Panc1 (cell line): ENCODE measurements around the gene YPEL1.

Experiments used
- TCF7L2 ChIP-seq: IDR thresholded peaks from 2 replicates; pipeline ENCODE4 v1.6.1; 2011; ENCODE audit warnings: mild to moderate bottlenecking, low read depth, low read length, inconsistent platforms
- TF ChIP-seq, protein P1 (sequence below): fragments of 450-650 bp; IDR thresholded peaks from 2 replicates; pipeline ENCODE4 v1.5.1; 2017; ENCODE audit warnings: mild to moderate bottlenecking
- TF ChIP-seq, protein P2 (sequence below), 2 experiments: IDR thresholded peaks; 2 replicates each; pipeline ENCODE4 v1.6.1; 2011 to 2012; ENCODE audit warnings: low read depth in 2 of 2, control low read depth in 1 of 2, low read length in 1 of 2, mild to moderate bottlenecking in 1 of 2, moderate library complexity in 1 of 2; ENCODE audit not compliant: insufficient read depth in 1 of 2

DNA sequence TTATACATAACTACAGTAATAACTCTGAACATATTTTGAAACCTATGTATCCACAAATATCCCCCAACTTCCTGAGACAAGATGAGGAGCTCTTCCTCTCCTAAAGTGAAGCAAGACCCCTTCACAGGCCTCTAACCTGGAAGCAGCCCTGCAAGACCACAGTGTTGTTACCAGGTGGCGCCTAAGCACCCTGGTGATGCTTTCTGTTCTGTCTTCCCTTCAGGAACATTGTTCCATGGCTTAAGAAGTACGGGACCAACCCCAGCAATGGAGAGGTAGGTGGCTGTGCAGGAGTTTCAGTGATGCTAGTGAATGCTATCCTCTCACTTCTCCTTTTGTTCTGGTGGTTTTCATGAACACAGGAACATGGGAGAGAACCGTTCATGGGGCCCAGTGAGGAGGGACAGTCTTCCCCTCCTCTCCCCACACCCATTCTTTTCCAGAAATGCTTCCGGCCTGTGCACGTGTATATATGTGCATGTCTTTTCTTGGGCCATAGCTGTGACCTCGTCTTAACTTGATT lies 63.4 kb downstream of the YPEL1 start:
- TF ChIP-seq, protein P1, sequence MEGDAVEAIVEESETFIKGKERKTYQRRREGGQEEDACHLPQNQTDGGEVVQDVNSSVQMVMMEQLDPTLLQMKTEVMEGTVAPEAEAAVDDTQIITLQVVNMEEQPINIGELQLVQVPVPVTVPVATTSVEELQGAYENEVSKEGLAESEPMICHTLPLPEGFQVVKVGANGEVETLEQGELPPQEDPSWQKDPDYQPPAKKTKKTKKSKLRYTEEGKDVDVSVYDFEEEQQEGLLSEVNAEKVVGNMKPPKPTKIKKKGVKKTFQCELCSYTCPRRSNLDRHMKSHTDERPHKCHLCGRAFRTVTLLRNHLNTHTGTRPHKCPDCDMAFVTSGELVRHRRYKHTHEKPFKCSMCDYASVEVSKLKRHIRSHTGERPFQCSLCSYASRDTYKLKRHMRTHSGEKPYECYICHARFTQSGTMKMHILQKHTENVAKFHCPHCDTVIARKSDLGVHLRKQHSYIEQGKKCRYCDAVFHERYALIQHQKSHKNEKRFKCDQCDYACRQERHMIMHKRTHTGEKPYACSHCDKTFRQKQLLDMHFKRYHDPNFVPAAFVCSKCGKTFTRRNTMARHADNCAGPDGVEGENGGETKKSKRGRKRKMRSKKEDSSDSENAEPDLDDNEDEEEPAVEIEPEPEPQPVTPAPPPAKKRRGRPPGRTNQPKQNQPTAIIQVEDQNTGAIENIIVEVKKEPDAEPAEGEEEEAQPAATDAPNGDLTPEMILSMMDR: no peak
- TF ChIP-seq, protein P2, sequence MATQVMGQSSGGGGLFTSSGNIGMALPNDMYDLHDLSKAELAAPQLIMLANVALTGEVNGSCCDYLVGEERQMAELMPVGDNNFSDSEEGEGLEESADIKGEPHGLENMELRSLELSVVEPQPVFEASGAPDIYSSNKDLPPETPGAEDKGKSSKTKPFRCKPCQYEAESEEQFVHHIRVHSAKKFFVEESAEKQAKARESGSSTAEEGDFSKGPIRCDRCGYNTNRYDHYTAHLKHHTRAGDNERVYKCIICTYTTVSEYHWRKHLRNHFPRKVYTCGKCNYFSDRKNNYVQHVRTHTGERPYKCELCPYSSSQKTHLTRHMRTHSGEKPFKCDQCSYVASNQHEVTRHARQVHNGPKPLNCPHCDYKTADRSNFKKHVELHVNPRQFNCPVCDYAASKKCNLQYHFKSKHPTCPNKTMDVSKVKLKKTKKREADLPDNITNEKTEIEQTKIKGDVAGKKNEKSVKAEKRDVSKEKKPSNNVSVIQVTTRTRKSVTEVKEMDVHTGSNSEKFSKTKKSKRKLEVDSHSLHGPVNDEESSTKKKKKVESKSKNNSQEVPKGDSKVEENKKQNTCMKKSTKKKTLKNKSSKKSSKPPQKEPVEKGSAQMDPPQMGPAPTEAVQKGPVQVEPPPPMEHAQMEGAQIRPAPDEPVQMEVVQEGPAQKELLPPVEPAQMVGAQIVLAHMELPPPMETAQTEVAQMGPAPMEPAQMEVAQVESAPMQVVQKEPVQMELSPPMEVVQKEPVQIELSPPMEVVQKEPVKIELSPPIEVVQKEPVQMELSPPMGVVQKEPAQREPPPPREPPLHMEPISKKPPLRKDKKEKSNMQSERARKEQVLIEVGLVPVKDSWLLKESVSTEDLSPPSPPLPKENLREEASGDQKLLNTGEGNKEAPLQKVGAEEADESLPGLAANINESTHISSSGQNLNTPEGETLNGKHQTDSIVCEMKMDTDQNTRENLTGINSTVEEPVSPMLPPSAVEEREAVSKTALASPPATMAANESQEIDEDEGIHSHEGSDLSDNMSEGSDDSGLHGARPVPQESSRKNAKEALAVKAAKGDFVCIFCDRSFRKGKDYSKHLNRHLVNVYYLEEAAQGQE (IDR thresholded peaks at IDR 0.05; ENCODE audit: insufficient read depth in 1 of 2, low read depth in 2 of 2, low read length in 1 of 2): no peak
- TF ChIP-seq TCF7L2: no peak
